A673 (cell line): ENCODE measurements around the gene RNF7. TPM values are rescaled to one million over a fixed set of nuclear protein-coding genes. Genes with fewer than 3 reads are reported as not detected.
"Not testable (repeated sequence)": the region's sequence is repeated elsewhere in the genome, so short reads cannot be mapped to it uniquely, and the experiment has no call there.

Source experiments
- BruUV-seq: library from RNA; stranded (reverse); fragments of 400-500 nt; replicated peaks from 2 replicates; lab custom pipeline; 2021; lab: Mats Ljungman, UMichigan
- CTCF ChIA-PET: fragments of 300-600 bp; sonication (Branson Sonifier 250); formaldehyde crosslinking; loops from one replicate; lab custom pipeline; 2022; ENCODE audit warnings: antibody characterized with exemption; lab: Charles Lee
- POLR2A ChIA-PET: fragments of 300-600 bp; sonication (Branson Sonifier 250); formaldehyde crosslinking; loops from one replicate; lab custom pipeline; 2022; ENCODE audit warnings: antibody characterized with exemption; ENCODE audit not compliant: low non-redundant PET; lab: Charles Lee
- DNase-seq: peaks from one replicate; pipeline ENCODE4 v3.0.0-alpha.2; 2015; ENCODE audit warnings: low spot score
- H3K27ac ChIP-seq: fragments of 200-600 bp; sonication (generic); 2 replicates; pipeline ENCODE4 v1.5.1; 2016; ENCODE audit warnings: mixed run types, low read depth, mild to moderate bottlenecking, mixed read lengths, antibody characterized with exemption, low read length; ENCODE audit not compliant: poor library complexity, severe bottlenecking
- H3K27me3 ChIP-seq: fragments of 200-600 bp; sonication (generic); replicated peaks from 2 replicates; pipeline ENCODE4 v1.6.1; 2017; ENCODE audit warnings: mixed run types, low read depth, mild to moderate bottlenecking, mixed read lengths, antibody characterized with exemption, low read length; ENCODE audit not compliant: insufficient read depth, poor library complexity
- H3K36me3 ChIP-seq: fragments of 200-600 bp; sonication (generic); 2 replicates; pipeline ENCODE4 v1.6.1; 2016; ENCODE audit warnings: mixed run types, mild to moderate bottlenecking, mixed read lengths, antibody characterized with exemption, low read length; ENCODE audit not compliant: insufficient read depth, poor library complexity, severe bottlenecking
- H3K4me1 ChIP-seq: fragments of 200-600 bp; sonication (generic); 2 replicates; pipeline ENCODE4 v1.6.1; 2017; ENCODE audit warnings: mixed run types, mild to moderate bottlenecking, mixed read lengths, antibody characterized with exemption, low read length; ENCODE audit not compliant: insufficient read depth, poor library complexity, severe bottlenecking
- H3K4me3 ChIP-seq: fragments of 200-600 bp; sonication (generic); 2 replicates; pipeline ENCODE4 v1.5.1; 2016; ENCODE audit warnings: low read depth, mixed run types, mild to moderate bottlenecking, mixed read lengths, low read length; ENCODE audit not compliant: poor library complexity, severe bottlenecking
- H3K9me3 ChIP-seq: fragments of 200-600 bp; sonication (generic); 2 replicates; pipeline ENCODE4 v1.6.1; 2016; ENCODE audit warnings: mixed run types, low read depth, mild to moderate bottlenecking, mixed read lengths, antibody characterized with exemption, low read length; ENCODE audit not compliant: poor library complexity, severe bottlenecking
- CTCF ChIP-seq: fragments of 300-800, 200-600 bp; sonication (generic); conservative IDR thresholded peaks from 2 replicates; pipeline ENCODE4 v1.5.1; 2017; ENCODE audit warnings: low read depth, mild to moderate bottlenecking, antibody characterized with exemption, low read length, moderate library complexity, mixed read lengths
- EZH2 ChIP-seq: fragments of 200-600 bp; sonication (generic); IDR thresholded peaks from 2 replicates; pipeline ENCODE4 v1.6.1; 2017; ENCODE audit warnings: borderline replicate concordance, low read depth, mild to moderate bottlenecking, mixed read lengths, antibody characterized with exemption, low read length; ENCODE audit not compliant: poor library complexity, severe bottlenecking
- intact Hi-C: fragments of 100-400 bp; cut with micrococcal nuclease; formaldehyde crosslinking; loops from one replicate; pipeline ENCODE4 v1.10.0; 2022; ENCODE audit not compliant: unreplicated experiment
- total RNA-seq: library from RNA; stranded (reverse); gene quantifications from 2 replicates; pipeline ENCODE4 v1.2.3, GENCODE V29; 2021

Gene RNF7
- total RNA-seq, 1 experiment from 2014 or later = 123 TPM

DNA sequence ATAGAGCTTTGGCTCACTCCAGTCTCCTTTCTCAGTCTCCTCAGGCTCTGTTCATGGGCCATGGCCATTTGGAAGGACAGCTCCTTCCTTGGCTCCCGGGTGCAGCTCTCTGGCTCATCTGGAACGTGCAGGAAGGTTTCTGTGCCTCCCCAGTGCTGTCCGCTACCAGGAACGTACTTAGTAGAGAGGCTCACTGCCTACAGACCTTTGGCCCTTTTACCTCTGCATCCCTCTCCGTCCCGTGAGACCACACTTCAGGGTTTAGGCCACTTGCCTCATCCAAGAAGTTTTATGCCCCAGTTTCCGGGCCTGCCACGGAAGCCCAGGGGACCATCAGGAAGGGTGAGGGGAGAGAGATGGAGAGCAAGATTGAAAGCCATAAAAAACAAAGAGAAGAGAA lies 46.0 kb downstream of the RNF7 start:
- intact Hi-C loops = no loop called here
- Histone ChIP-seq H3K9me3 (no peaks in the 10 kb centered on the region), H3K4me3 (no peak overlapping the region), H3K27ac (no peak overlapping the region), H3K36me3 (no peaks in the 10 kb centered on the region), H3K27me3 (no peaks in the 10 kb centered on the region), H3K4me1 (no peaks in the 10 kb centered on the region)
- POLR2A ChIA-PET = no interaction called here
- no peak for DNase-seq
- CTCF ChIA-PET = no interaction called here
- TF ChIP-seq CTCF (no peak), EZH2 (no peak)
- BruUV-seq = no TSS peak

- Histone ChIP-seq H3K27me3 (no peaks in the 10 kb centered on the region), H3K4me3 (no peak overlapping the region), H3K9me3 (no peaks in the 10 kb centered on the region), H3K4me1 (no peaks in the 10 kb centered on the region), H3K36me3 (no peaks in the 10 kb centered on the region), H3K27ac (no peak overlapping the region)
- intact Hi-C loops = no loop called here
- no peak for TF ChIP-seq CTCF
- no peak for TF ChIP-seq EZH2
- no TSS peak for BruUV-seq
- no peak for DNase-seq
- POLR2A ChIA-PET = no interaction called here
- CTCF ChIA-PET = no interaction called here
These were observed 46.4 kb downstream of the RNF7 start for GRCh38 chr3:141784531-141784930.

GRCh38 chr3:141788149-141788548 lies 50.1 kb downstream of the RNF7 start:
- H3K27me3 ChIP-seq = no peaks in the 10 kb centered on the region
- H3K27ac ChIP-seq = no peak overlapping the region
- CTCF ChIA-PET = no interaction called here
- DNase-seq = no peak
- H3K4me1 ChIP-seq = no peaks in the 10 kb centered on the region
- no peak for TF ChIP-seq CTCF
- TF ChIP-seq EZH2 = no peak
- H3K36me3 ChIP-seq = no peaks in the 10 kb centered on the region
- H3K4me3 ChIP-seq = no peak overlapping the region
- intact Hi-C loops = no loop called here
- no TSS peak for BruUV-seq
- H3K9me3 ChIP-seq = no peaks in the 10 kb centered on the region
- POLR2A ChIA-PET = no interaction called here

DNA sequence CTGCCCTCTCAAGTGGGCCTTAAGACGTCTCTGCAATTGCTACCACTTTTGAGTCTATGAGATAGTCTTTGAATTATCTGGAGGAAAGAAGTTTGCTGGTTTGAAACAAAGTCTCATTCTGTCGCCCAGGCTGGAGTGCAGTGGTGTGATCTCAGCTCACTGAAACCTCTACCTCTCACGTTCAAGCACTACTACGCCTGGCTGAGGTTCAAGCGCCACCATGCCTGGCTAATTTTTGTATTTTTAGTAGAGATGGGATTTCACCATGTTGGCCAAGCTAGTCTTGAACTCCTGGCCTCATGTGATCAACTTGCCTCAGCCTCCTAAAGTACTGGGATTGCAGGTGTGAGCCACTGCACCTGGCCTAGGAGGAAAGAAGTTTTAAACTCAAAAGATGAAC lies 50.7 kb downstream of the RNF7 start:
- POLR2A ChIA-PET, BruUV-seq, CTCF ChIA-PET: not testable (repeated sequence)

More for the DNA sequence above, 50.7 kb downstream of the RNF7 start:
- DNase-seq, H3K36me3 ChIP-seq, H3K4me1 ChIP-seq, H3K27me3 ChIP-seq, intact Hi-C loops, H3K4me3 ChIP-seq, H3K9me3 ChIP-seq, H3K27ac ChIP-seq: not testable (repeated sequence)
